ENCODE data around the gene COL19A1.

Gene COL19A1

DNA sequence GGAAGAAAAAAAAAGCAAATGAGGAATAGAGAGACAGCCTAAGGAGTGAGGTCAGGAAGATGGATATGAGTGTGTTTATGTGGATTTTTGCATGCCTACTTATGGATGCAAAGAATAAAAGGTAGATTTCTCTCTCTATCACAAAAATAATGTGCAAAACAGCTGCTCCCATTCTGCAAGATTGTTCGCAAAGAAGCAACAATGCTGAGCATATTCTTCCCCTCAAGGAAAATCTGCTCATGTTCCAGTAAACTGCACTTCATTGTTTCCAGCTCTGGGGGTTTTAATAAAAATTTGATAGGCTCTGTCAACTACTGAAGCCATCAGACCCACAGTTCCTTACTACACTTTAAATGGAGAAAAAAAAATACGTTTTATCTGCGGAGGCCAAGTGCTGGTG, 259.2 kb downstream of the COL19A1 start:
- H3K4me3 ChIP-seq (ENCODE audit: low read length): no peak overlapping the region
- H3K9me2 ChIP-seq (replicated peaks; ENCODE audit: insufficient read depth, low read length): no peaks in the 10 kb centered on the region
- no peaks in the 10 kb centered on the region for H3K27me3 ChIP-seq (replicated peaks; ENCODE audit: insufficient read depth, low read length)
- no peak for DNase-seq
- H3K9me3 ChIP-seq (replicated peaks; ENCODE audit: insufficient read depth, low read length): no peaks in the 10 kb centered on the region
- H4K20me1 ChIP-seq (ENCODE audit: insufficient read depth, low read length): no peaks in the 10 kb centered on the region
- no peak overlapping the region for H3K9ac ChIP-seq (ENCODE audit: low read length)
- no peak overlapping the region for H3K27ac ChIP-seq (ENCODE audit: low read length)
- peaks cover 1% of the 10 kb centered on the region; the same call in 1 of the 2 replicates for H3K4me1 ChIP-seq (ENCODE audit: low read length)
- no peaks in the 10 kb centered on the region for H3F3A ChIP-seq (ENCODE audit: insufficient read depth, low read length)
- no peak overlapping the region for H2AFZ ChIP-seq (ENCODE audit: low read length)
- H3K36me3 ChIP-seq (replicated peaks; ENCODE audit: insufficient read depth, low read length): no peaks in the 10 kb centered on the region
- no peak overlapping the region for H3K4me2 ChIP-seq (ENCODE audit: low read depth, low read length)
- no peak for TF ChIP-seq EZH2 (optimal IDR thresholded peaks at IDR 0.05; ENCODE audit: low read depth, low read length)
- TF ChIP-seq, protein P1, sequence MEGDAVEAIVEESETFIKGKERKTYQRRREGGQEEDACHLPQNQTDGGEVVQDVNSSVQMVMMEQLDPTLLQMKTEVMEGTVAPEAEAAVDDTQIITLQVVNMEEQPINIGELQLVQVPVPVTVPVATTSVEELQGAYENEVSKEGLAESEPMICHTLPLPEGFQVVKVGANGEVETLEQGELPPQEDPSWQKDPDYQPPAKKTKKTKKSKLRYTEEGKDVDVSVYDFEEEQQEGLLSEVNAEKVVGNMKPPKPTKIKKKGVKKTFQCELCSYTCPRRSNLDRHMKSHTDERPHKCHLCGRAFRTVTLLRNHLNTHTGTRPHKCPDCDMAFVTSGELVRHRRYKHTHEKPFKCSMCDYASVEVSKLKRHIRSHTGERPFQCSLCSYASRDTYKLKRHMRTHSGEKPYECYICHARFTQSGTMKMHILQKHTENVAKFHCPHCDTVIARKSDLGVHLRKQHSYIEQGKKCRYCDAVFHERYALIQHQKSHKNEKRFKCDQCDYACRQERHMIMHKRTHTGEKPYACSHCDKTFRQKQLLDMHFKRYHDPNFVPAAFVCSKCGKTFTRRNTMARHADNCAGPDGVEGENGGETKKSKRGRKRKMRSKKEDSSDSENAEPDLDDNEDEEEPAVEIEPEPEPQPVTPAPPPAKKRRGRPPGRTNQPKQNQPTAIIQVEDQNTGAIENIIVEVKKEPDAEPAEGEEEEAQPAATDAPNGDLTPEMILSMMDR (IDR thresholded peaks at IDR 0.05; ENCODE audit: low read length): no peak
- no peak for TF ChIP-seq EZH2phosphoT487 (IDR thresholded peaks at IDR 0.05; ENCODE audit: low read length)
- no peaks in the 10 kb centered on the region for H3K79me2 ChIP-seq (ENCODE audit: low read length)

DNA sequence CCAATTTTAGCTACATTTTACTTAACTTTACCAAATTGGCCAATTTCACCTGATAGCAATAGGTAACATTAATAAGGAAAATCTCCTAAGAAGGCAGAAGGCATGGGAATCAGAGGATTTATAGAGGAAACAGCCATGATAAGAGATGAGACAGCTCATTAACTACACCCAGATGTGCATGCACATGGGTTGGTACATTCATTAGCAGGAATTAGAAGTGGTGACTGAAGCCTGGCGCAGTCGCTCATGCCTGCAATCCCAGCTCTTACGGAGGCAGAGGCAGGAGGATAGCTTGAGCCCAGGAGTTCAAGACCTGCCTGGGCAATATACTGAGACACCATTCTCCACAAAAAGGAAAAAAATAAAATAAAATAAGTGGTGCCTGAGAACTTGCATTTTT, 263.0 kb downstream of the COL19A1 start:
- Histone ChIP-seq H3K36me3 (replicated peaks; ENCODE audit: insufficient read depth, low read length) (no peaks in the 10 kb centered on the region), H2AFZ (ENCODE audit: low read length) (no peak overlapping the region), H3K9ac (ENCODE audit: low read length) (no peak overlapping the region), H3K9me3 (replicated peaks; ENCODE audit: insufficient read depth, low read length) (no peaks in the 10 kb centered on the region), H3F3A (ENCODE audit: insufficient read depth, low read length) (peaks cover 15% of the 10 kb centered on the region), H3K27ac (ENCODE audit: low read length) (no peak overlapping the region), H3K4me2 (ENCODE audit: low read depth, low read length) (no peak overlapping the region), H4K20me1 (ENCODE audit: insufficient read depth, low read length) (no peaks in the 10 kb centered on the region), H3K4me3 (ENCODE audit: low read length) (no peak overlapping the region), H3K79me2 (ENCODE audit: low read length) (no peaks in the 10 kb centered on the region), H3K27me3 (replicated peaks; ENCODE audit: insufficient read depth, low read length) (no peaks in the 10 kb centered on the region), H3K4me1 (ENCODE audit: low read length) (peaks cover 8% of the 10 kb centered on the region), H3K9me2 (replicated peaks; ENCODE audit: insufficient read depth, low read length) (no peaks in the 10 kb centered on the region)
- TF ChIP-seq, protein P1 (IDR thresholded peaks at IDR 0.05; ENCODE audit: low read length): no peak
- no peak for TF ChIP-seq EZH2phosphoT487 (IDR thresholded peaks at IDR 0.05; ENCODE audit: low read length)
- no peak for TF ChIP-seq EZH2 (optimal IDR thresholded peaks at IDR 0.05; ENCODE audit: low read depth, low read length)
- no peak for DNase-seq

DNA sequence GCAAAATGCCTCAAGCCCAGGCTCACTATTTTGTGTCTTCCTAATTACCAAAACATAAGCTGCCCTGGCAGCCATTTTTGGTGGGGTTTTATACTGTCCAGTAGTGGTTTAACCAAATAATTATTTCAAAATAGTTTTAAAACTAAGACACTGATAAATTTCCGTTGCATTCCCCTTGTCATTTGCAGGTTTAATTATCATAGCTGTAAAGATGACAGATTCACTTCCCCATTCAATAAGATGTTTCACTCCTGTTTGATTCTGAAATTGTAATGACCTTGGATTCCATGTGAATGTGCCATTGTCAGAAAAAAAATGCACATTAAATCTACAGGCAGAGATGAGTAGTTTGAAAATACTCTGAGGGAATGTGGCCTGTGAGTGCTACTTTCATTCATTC, 264.5 kb downstream of the COL19A1 start:
- H3K9ac ChIP-seq (ENCODE audit: low read length): no peak overlapping the region
- no peaks in the 10 kb centered on the region for H3K36me3 ChIP-seq (replicated peaks; ENCODE audit: insufficient read depth, low read length)
- H3F3A ChIP-seq (ENCODE audit: insufficient read depth, low read length): peaks cover 15% of the 10 kb centered on the region
- peaks cover 8% of the 10 kb centered on the region for H3K4me1 ChIP-seq (ENCODE audit: low read length)
- H3K27me3 ChIP-seq (replicated peaks; ENCODE audit: insufficient read depth, low read length): no peaks in the 10 kb centered on the region
- H3K9me3 ChIP-seq (replicated peaks; ENCODE audit: insufficient read depth, low read length): no peaks in the 10 kb centered on the region
- no peaks in the 10 kb centered on the region for H4K20me1 ChIP-seq (ENCODE audit: insufficient read depth, low read length)
- no peak overlapping the region for H3K4me3 ChIP-seq (ENCODE audit: low read length)
- peak overlapping the region; percentile 54; the same call in 1 of the 2 replicates for H3K27ac ChIP-seq (ENCODE audit: low read length)
- no peaks in the 10 kb centered on the region for H3K79me2 ChIP-seq (ENCODE audit: low read length)
- no peaks in the 10 kb centered on the region for H3K9me2 ChIP-seq (replicated peaks; ENCODE audit: insufficient read depth, low read length)
- no peak for DNase-seq
- TF ChIP-seq, protein P1 (IDR thresholded peaks at IDR 0.05; ENCODE audit: low read length): no peak
- TF ChIP-seq EZH2 (optimal IDR thresholded peaks at IDR 0.05; ENCODE audit: low read depth, low read length): no peak
- no peak for TF ChIP-seq EZH2phosphoT487 (IDR thresholded peaks at IDR 0.05; ENCODE audit: low read length)
- H2AFZ ChIP-seq (ENCODE audit: low read length): no peak overlapping the region
- peak overlapping the region; percentile 19; the same call in 1 of the 2 replicates for H3K4me2 ChIP-seq (ENCODE audit: low read depth, low read length)

All from MM.1S (cell line).